Upper lobe of right lung (tissue), 1 donor: ENCODE data around the gene AGO1. TPM values are rescaled to one million over a fixed set of nuclear protein-coding genes. Genes with fewer than 3 reads are reported as not detected.

Experiments
- ATAC-seq: fragments of 200-7000 bp; cut with Tn5 transposase; one replicate; pipeline ENCODE4 v1.9.1; 2020; ENCODE audit warnings: mild to moderate bottlenecking, moderate library complexity
- DNase-seq: peaks from one replicate; pipeline ENCODE4 v3.0.0-alpha.2; 2020
- H3K27ac ChIP-seq: fragments of 200-600 bp; one replicate; pipeline ENCODE4 v1.8.0; 2022
- H3K27me3 ChIP-seq: fragments of 200-600 bp; one replicate; pipeline ENCODE4 v1.8.0; 2022; ENCODE audit warnings: mild to moderate bottlenecking
- H3K36me3 ChIP-seq: fragments of 200-600 bp; one replicate; pipeline ENCODE4 v1.8.0; 2022
- H3K4me1 ChIP-seq: fragments of 200-600 bp; one replicate; pipeline ENCODE4 v1.8.0; 2022
- H3K4me3 ChIP-seq: fragments of 200-600 bp; one replicate; pipeline ENCODE4 v1.8.0; 2022; ENCODE audit warnings: mild to moderate bottlenecking
- H3K9me3 ChIP-seq: fragments of 200-600 bp; one replicate; pipeline ENCODE4 v1.8.0; 2022
- CTCF ChIP-seq: fragments of 200-600 bp; IDR thresholded peaks from one replicate; pipeline ENCODE4 v1.8.0; 2022; ENCODE audit warnings: antibody characterized with exemption
- intact Hi-C: fragments of 100-400 bp; cut with DNase I; formaldehyde crosslinking; loops from one replicate; pipeline ENCODE4 v1.11.0; 2022
- long read RNA-seq: library from polyadenylated mRNA; unstranded; transcript quantifications from one replicate; pipeline ENCODE4 v2.0.0, GENCODE V29; 2021
- total RNA-seq: library from RNA; stranded (reverse); fragmentation: NEBNext Ultra II Directional; extraction: Animal tissue kit (Norgen Biotek cat#: 25700); gene quantifications from one replicate; pipeline ENCODE4 v1.2.1, GENCODE V29; 2021
- donor health status: DM: no; HTN: yes; CAD: no; lungs with severe emphysema.

AGO1 gene
- 27.7 TPM for total RNA-seq
- long read RNA-seq, full-length matches to known transcripts, result 4 of 14 reads
- long read RNA-seq, partial matches to known transcripts, result 0 of 14 reads
- long read RNA-seq, other reads (novel, unspliced or antisense), result 10 of 14 reads

GRCh38 chr1:35882945-35883634 is at the start of gene AGO1:
Gene AGO1 (plus strand): TSS chr1:35883209. CDS start chr1:35883422, 213 bp downstream.
- H3K4me1 ChIP-seq, result peaks cover 42% of the 10 kb centered on the region
- peaks cover under 1% of the 10 kb centered on the region for H3K36me3 ChIP-seq
- ATAC-seq (peak; percentile 99), DNase-seq (peak; percentile 97)
- H3K27me3 ChIP-seq, result no peaks in the 10 kb centered on the region
- intact Hi-C loops, result no loop called here
- peak within 1 kb of the TSS; percentile 75 for H3K27ac ChIP-seq
- peak; percentile 96 for TF ChIP-seq CTCF
- H3K9me3 ChIP-seq, result no peaks in the 10 kb centered on the region
- H3K4me3 ChIP-seq, result peak within 1 kb of the TSS; percentile 99

GRCh38 chr1:35833395-35833794 is 49.6 kb upstream of the AGO1 start:
- TF ChIP-seq CTCF, result no peak
- ATAC-seq (no peak), DNase-seq (no peak)
- H3K9me3 ChIP-seq, result no peaks in the 10 kb centered on the region
- H3K27ac ChIP-seq, result no peak overlapping the region
- H3K27me3 ChIP-seq, result no peaks in the 10 kb centered on the region
- H3K4me1 ChIP-seq, result peaks cover 2% of the 10 kb centered on the region
- H3K4me3 ChIP-seq, result no peak overlapping the region
- peaks cover 95% of the 10 kb centered on the region for H3K36me3 ChIP-seq
- intact Hi-C loops, result no loop called here

GRCh38 chr1:35834218-35834617 is 48.8 kb upstream of the AGO1 start:
- peaks cover 92% of the 10 kb centered on the region for H3K36me3 ChIP-seq
- DNase-seq (no peak), ATAC-seq (no peak)
- H3K4me1 ChIP-seq, result peaks cover 5% of the 10 kb centered on the region
- no peaks in the 10 kb centered on the region for H3K9me3 ChIP-seq
- no peak overlapping the region for H3K4me3 ChIP-seq
- no peaks in the 10 kb centered on the region for H3K27me3 ChIP-seq
- intact Hi-C loops, result no loop called here
- TF ChIP-seq CTCF, result no peak
- H3K27ac ChIP-seq, result no peak overlapping the region

- TF ChIP-seq CTCF, result no peak
- Histone ChIP-seq H3K27ac (no peak overlapping the region), H3K9me3 (no peaks in the 10 kb centered on the region), H3K27me3 (no peaks in the 10 kb centered on the region), H3K36me3 (peaks cover 93% of the 10 kb centered on the region), H3K4me1 (peaks cover 5% of the 10 kb centered on the region), H3K4me3 (no peak overlapping the region)
- DNase-seq, result no peak
- intact Hi-C loops, result no loop called here
- no peak for ATAC-seq
These were observed 47.6 kb upstream of the AGO1 start for GRCh38 chr1:35835398-35835797.

GRCh38 chr1:35836734-35837133 is 46.3 kb upstream of the AGO1 start:
- no peak for DNase-seq
- no peaks in the 10 kb centered on the region for H3K27me3 ChIP-seq
- no peaks in the 10 kb centered on the region for H3K9me3 ChIP-seq
- peaks cover 5% of the 10 kb centered on the region for H3K4me1 ChIP-seq
- no peak overlapping the region for H3K4me3 ChIP-seq
- no peak for ATAC-seq
- TF ChIP-seq CTCF, result no peak
- peaks cover 93% of the 10 kb centered on the region for H3K36me3 ChIP-seq
- intact Hi-C loops, result no loop called here
- H3K27ac ChIP-seq, result no peak overlapping the region
